Activated naive CD4-positive, alpha-beta T cell treated with anti-CD3 and anti-CD28 coated beads for 36 hours (primary cell): ENCODE data around the gene USP36. TPM values are rescaled to one million over a fixed set of nuclear protein-coding genes. Genes with fewer than 3 reads are reported as not detected.
A peak's percentile ranks its signal among the peaks of the same experiment; 100 is the strongest.

Experiments
- CTCF ChIA-PET: fragments of 350-600 bp; sonication (Branson Sonifier 250); formaldehyde crosslinking; loops from one replicate; lab custom pipeline; 2021; ENCODE audit warnings: antibody characterized with exemption; lab: Charles Lee
- DNase-seq: peaks from one replicate; pipeline ENCODE4 v3.0.0-alpha.2; 2020
- H3K27ac Mint-ChIP-seq: one replicate; pipeline ENCODE4 v1.8.0; 2021; ENCODE audit warnings: mild to moderate bottlenecking, mixed read lengths
- H3K27me3 Mint-ChIP-seq: one replicate; pipeline ENCODE4 v1.8.0; 2021; ENCODE audit warnings: low read depth, mixed read lengths
- H3K36me3 Mint-ChIP-seq: one replicate; pipeline ENCODE4 v1.8.0; 2021; ENCODE audit warnings: low read depth, mixed read lengths
- H3K4me1 Mint-ChIP-seq: one replicate; pipeline ENCODE4 v1.8.0; 2021; ENCODE audit warnings: low read depth, mixed read lengths
- H3K4me3 Mint-ChIP-seq: one replicate; pipeline ENCODE4 v1.8.0; 2021; ENCODE audit warnings: mild to moderate bottlenecking, moderate library complexity, mixed read lengths
- H3K9me3 Mint-ChIP-seq: one replicate; pipeline ENCODE4 v1.8.0; 2021; ENCODE audit warnings: mixed read lengths
- intact Hi-C: fragments of 100-400 bp; cut with micrococcal nuclease; formaldehyde crosslinking; loops from one replicate; pipeline ENCODE4 v1.15.1; 2023
- total RNA-seq, 2 experiments: library from RNA; stranded (reverse); gene quantifications; one replicate each; pipeline ENCODE4 v1.2.3, GENCODE V29; 2021

Gene USP36
- total RNA-seq, 2 experiments from 2014 or later, result 65.3 to 68.7 TPM

DNA sequence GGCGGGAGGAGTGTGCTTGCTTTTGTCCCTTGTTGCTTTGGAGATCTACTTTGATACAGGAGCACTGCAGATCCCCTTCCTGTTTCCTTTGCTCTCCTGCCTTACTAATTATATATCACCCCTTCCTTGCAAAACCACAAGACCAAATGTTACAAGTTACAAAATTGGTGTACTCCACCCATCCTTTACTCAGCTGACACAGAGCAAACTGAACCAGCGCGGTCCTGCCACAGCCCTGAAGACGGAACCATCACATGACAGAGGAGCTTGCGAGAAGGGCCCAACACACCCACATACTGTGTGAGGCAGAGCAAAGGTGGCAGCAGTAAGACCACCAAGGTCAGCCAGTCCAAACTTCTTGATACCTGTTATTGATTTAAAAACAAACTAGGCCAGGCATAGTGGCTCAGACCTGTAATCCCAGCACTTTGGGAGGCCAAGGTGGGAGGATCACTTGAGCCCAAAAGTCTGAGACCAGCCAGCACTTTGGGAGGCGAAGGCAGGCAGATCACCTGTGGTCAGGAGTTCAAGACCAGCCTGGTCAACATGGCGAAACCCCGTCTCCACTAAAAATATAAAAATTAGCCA, 91.8 kb downstream of the USP36 start:
- no peaks in the 10 kb centered on the region for H3K27me3 Mint-ChIP-seq
- H3K36me3 Mint-ChIP-seq, result peaks cover 1% of the 10 kb centered on the region
- no peaks in the 10 kb centered on the region for H3K9me3 Mint-ChIP-seq
- DNase-seq, result peak; percentile 84
- CTCF ChIA-PET, result interaction anchor here (0.9 to 2.2 kb wide), 8 partner anchors 9 to 40 kb away, joined by 3 to 9 read pairs (median 4); no protein-coding TSS in a partner anchor
- peak overlapping the region; percentile 95 for H3K27ac Mint-ChIP-seq
- peak overlapping the region; percentile 65 for H3K4me3 Mint-ChIP-seq
- H3K4me1 Mint-ChIP-seq, result peaks cover 93% of the 10 kb centered on the region
- intact Hi-C loops, result loop anchor here (1.0 to 5.0 kb wide), 7 partner anchors 10 to 157 kb away; no protein-coding TSS in a partner anchor

DNA sequence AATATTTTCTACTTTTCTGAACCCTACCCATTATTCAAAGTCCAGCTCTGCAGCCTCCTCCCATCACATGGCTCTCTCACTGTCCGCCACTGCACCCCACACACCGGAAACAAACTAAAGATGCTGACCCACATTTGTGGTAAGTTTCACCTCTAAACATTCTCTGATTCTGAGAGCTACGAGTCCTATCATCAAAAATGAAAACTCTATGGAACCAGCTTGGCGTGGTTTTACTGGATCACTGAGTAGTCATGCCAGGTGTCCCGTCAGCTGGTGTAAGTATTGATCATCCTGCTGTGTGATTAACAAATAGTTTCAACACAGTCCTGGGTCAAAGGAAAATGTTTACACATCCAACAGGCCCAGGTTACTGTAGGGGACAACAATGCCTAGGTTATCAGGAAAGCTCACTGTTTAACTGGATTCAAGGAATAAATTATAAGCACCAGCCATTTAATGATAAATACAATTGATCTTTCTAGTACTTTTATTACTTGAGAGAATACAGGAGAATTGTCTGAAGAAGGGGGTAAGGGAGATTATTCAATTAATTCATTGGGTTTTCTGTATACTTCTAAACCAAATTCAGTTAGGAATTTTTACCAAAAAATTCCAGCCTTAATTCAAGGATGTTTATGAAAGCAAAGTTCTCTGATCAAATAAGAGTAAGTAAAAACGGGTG, 92.4 kb downstream of the USP36 start:
- intact Hi-C loops, result loop anchor here (1.0 to 5.0 kb wide), 7 partner anchors 11 to 156 kb away; no protein-coding TSS in a partner anchor

DNA sequence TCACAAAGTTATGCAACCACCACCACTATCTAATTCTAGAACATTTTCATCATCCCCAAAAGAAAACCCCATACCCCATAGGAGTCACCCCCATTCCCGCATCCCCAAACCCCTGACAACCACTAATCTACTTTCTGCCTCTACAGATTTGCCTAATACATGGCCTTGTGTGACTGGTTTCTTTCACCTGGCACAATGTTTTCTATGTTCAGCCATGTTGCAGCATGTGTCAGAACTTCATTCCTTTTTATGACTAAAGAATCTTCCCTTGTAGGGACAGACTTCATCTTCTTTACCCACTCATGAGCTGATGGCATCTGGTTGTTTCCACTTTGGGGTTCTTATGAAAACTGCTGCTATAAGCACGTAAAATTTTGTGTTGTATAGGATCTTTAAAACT, 93.1 kb downstream of the USP36 start:
- Mint-ChIP-seq H3K27ac (peak overlapping the region; percentile 95), H3K27me3 (no peaks in the 10 kb centered on the region), H3K36me3 (peaks cover 6% of the 10 kb centered on the region), H3K4me3 (peak overlapping the region; percentile 49), H3K9me3 (no peaks in the 10 kb centered on the region), H3K4me1 (peaks cover 94% of the 10 kb centered on the region)
- intact Hi-C loops, result loop anchor here (5.0 kb wide), 2 partner anchors 80 to 155 kb away; no protein-coding TSS in a partner anchor
- CTCF ChIA-PET, result interaction anchor here (0.7 to 2.2 kb wide), 8 partner anchors 10 to 258 kb away, joined by 3 to 14 read pairs (median 4); no protein-coding TSS in a partner anchor
- DNase-seq, result peak; percentile 58

More for the DNA sequence above, 92.4 kb downstream of the USP36 start:
- Mint-ChIP-seq H3K4me1 (peaks cover 95% of the 10 kb centered on the region), H3K36me3 (peaks cover 3% of the 10 kb centered on the region), H3K27ac (peak overlapping the region; percentile 95), H3K27me3 (no peaks in the 10 kb centered on the region), H3K9me3 (no peaks in the 10 kb centered on the region), H3K4me3 (peak overlapping the region; percentile 65)
- CTCF ChIA-PET, result interaction anchor here (0.7 to 2.2 kb wide), 9 partner anchors 8 to 259 kb away, joined by 4 to 14 read pairs (median 5); no protein-coding TSS in a partner anchor
- DNase-seq, result peak; percentile 77

GRCh38 chr17:78746949-78747269, 93.7 kb downstream of the USP36 start:
- peak overlapping the region; percentile 95 for H3K27ac Mint-ChIP-seq
- intact Hi-C loops, result loop anchor here (5.0 kb wide), 2 partner anchors 80 to 155 kb away; no protein-coding TSS in a partner anchor
- peaks cover 6% of the 10 kb centered on the region for H3K36me3 Mint-ChIP-seq
- peaks cover 94% of the 10 kb centered on the region for H3K4me1 Mint-ChIP-seq
- no peaks in the 10 kb centered on the region for H3K27me3 Mint-ChIP-seq
- CTCF ChIA-PET, result interaction anchor here (0.7 to 2.0 kb wide), 10 partner anchors 10 to 58 kb away, joined by 3 to 14 read pairs (median 4); no protein-coding TSS in a partner anchor
- peak overlapping the region; percentile 49 for H3K4me3 Mint-ChIP-seq
- DNase-seq, result no peak
- no peaks in the 10 kb centered on the region for H3K9me3 Mint-ChIP-seq

GRCh38 chr17:78746263-78746948, 94.2 kb downstream of the USP36 start:
- peak; percentile 4 for DNase-seq
- no peaks in the 10 kb centered on the region for H3K9me3 Mint-ChIP-seq
- H3K27me3 Mint-ChIP-seq, result no peaks in the 10 kb centered on the region
- peaks cover 7% of the 10 kb centered on the region for H3K36me3 Mint-ChIP-seq
- CTCF ChIA-PET, result interaction anchor here (0.7 to 2.0 kb wide), 12 partner anchors 9 to 57 kb away, joined by 3 to 14 read pairs (median 4); no protein-coding TSS in a partner anchor
- peaks cover 94% of the 10 kb centered on the region for H3K4me1 Mint-ChIP-seq
- peak overlapping the region; percentile 2 for H3K4me3 Mint-ChIP-seq
- intact Hi-C loops, result loop anchor here (5.0 kb wide), 2 partner anchors 79 to 154 kb away; no protein-coding TSS in a partner anchor
- H3K27ac Mint-ChIP-seq, result peak overlapping the region; percentile 95

Other genes starting within 250 kb of the USP36 start
- gene CYTH1, start 58.5 kb downstream of the USP36 start, total RNA-seq, result 100 to 1,000 TPM; 145 to 149 TPM
- not detected for gene CEP295NL, start 62.4 kb upstream of the USP36 start, total RNA-seq
- under 1 TPM; 0.35 to 0.43 TPM for gene TIMP2, start 84.6 kb upstream of the USP36 start, total RNA-seq
- gene LGALS3BP, start 139.1 kb upstream of the USP36 start, total RNA-seq, result 10 to 100 TPM; 59.9 to 65.4 TPM
- gene CANT1, start 168.9 kb upstream of the USP36 start, total RNA-seq, result 10 to 100 TPM; 48.7 to 51.0 TPM
- under 1 TPM; 0.14 to 0.32 TPM for gene C1QTNF1, start 183.4 kb upstream of the USP36 start, total RNA-seq
- gene ENGASE, start 234.0 kb upstream of the USP36 start, total RNA-seq, result 10 to 100 TPM; 49.5 to 51.2 TPM